Psoas muscle (tissue), 8 donors: ENCODE results near the gene EFCAB5. TPM values are rescaled to one million over a fixed set of nuclear protein-coding genes. Genes with fewer than 3 reads are reported as not detected.

Experiments
- ATAC-seq, 4 donors: fragments of 200-7000 bp; cut with Tn5 transposase; one replicate each; pipeline ENCODE4 v1.9.1; 2020; ENCODE audit warnings: moderate library complexity in 3 of 4, mild to moderate bottlenecking in 2 of 4
- DNase-seq, 2 donors: peaks; one replicate each; pipeline ENCODE4 v3.0.0-alpha.2; 2020
- H3K27ac ChIP-seq: fragments of 200-600 bp; one replicate; pipeline ENCODE4 v1.8.0; 2022
- H3K27me3 ChIP-seq, 3 donors: fragments of 200-600 bp in 1 of 3; one replicate each; pipeline versions ENCODE4 v1.6.1 to v1.8.0; 2013 to 2022; ENCODE audit warnings: low read length in 2 of 3, mild to moderate bottlenecking in 2 of 3, moderate library complexity in 1 of 3; ENCODE audit not compliant: insufficient read depth in 3 of 3
- H3K36me3 ChIP-seq, 2 donors: fragments of 200-600 bp in 1 of 2; one replicate each; pipeline versions ENCODE4 v1.6.1 to v1.8.0; 2013 to 2022; ENCODE audit warnings: low read depth in 1 of 2, mild to moderate bottlenecking in 1 of 2, moderate library complexity in 1 of 2; ENCODE audit not compliant: insufficient read depth in 1 of 2
- H3K4me1 ChIP-seq: fragments of 200-600 bp; one replicate; pipeline ENCODE4 v1.8.0; 2022
- H3K4me3 ChIP-seq: fragments of 200-600 bp; one replicate; pipeline ENCODE4 v1.8.0; 2022; ENCODE audit warnings: mild to moderate bottlenecking
- H3K9me3 ChIP-seq: fragments of 200-600 bp; one replicate; pipeline ENCODE4 v1.8.0; 2022
- WGBS, 3 donors: extraction: QIAGEN DNeasy Blood & Tissue Kit; methylation state at CpG; one replicate each; pipeline versions ENCODE4 v1.1.6 to v1.1.7; 2013; 5-methylcytosine and 5-hydroxymethylcytosine counted together
- intact Hi-C, 2 donors: fragments of 100-400 bp; cut with DNase I; formaldehyde crosslinking; loops; one replicate each; pipeline versions ENCODE4 v1.11.0 to v1.14.2; 2022
- polyA plus RNA-seq, 3 donors: library from polyadenylated mRNA; stranded (reverse); fragments of 200-250 nt; gene quantifications; one replicate each; pipeline ENCODE4 v1.2.3, GENCODE V29; 2013
- total RNA-seq, 4 donors: library from RNA; stranded (reverse); fragmentation: NEBNext Ultra II Directional in 2 of 4; extraction: Animal tissue kit (Norgen Biotek cat#: 25700) in 2 of 4; gene quantifications; one replicate each; pipeline versions ENCODE4 v1.2.1 to v1.2.4, GENCODE V29; 2021 to 2023
- TF ChIP-seq, protein P1 (sequence below): fragments of 200-600 bp; IDR thresholded peaks from one replicate; pipeline ENCODE4 v1.8.0; 2022; ENCODE audit warnings: antibody characterized with exemption
- donor health status: healthy with polysubstance abuse.
- donor health status: DM: no; HTN: no; CAD: no; lungs with moderate emphysema.
- donor health status: Bipolar disorder and iron deficiency.
- donor health status: healthy.
- donor health status: DM: yes; HTN: yes; CAD: no.
- donor health status: DM: no; HTN: no; CAD: no.
- donor health status: DM: no; HTN: no; CAD: no.
- donor health status: DM: yes; HTN: yes; CAD: no.

The EFCAB5 gene
- total and polyA plus RNA-seq, 7 donors = 0.10 to 0.67 (median 0.17) TPM; not detected in 4

DNA sequence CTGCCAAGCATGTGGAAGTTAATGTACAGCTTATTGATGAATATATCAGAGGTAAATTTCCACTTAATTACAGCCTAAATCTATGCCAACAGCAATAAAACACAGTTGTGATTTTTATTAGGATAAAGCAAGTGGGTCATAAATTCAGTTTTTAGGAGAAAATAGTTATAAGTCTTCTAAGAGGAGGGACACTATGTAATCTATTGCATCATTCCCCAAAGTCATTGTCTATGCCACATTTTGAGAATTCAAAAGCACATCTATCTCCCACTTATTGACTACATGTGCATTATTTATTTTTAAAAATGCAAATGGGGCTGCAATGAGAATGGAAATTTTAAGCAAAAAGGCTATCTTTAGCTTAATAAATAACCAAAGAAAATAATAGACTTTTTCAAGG lies 151.5 kb downstream of the EFCAB5 start:
- DNase-seq (no peak), ATAC-seq (no peak)
- peaks cover 0 to 7% (median 0%) of the 10 kb centered on the region in 3 donors for H3K27me3 ChIP-seq
- no peaks in the 10 kb centered on the region for H3K9me3 ChIP-seq
- no peak overlapping the region for H3K4me3 ChIP-seq
- H3K36me3 ChIP-seq = no peaks in the 10 kb centered on the region
- no peak overlapping the region for H3K27ac ChIP-seq
- H3K4me1 ChIP-seq = peaks cover 9% of the 10 kb centered on the region
- intact Hi-C loops = loop anchor here in 1 of 2 donors (2.0 to 10.0 kb wide), 3 partner anchors 71 to 514 kb away; no protein-coding TSS in a partner anchor
- TF ChIP-seq, protein P1, sequence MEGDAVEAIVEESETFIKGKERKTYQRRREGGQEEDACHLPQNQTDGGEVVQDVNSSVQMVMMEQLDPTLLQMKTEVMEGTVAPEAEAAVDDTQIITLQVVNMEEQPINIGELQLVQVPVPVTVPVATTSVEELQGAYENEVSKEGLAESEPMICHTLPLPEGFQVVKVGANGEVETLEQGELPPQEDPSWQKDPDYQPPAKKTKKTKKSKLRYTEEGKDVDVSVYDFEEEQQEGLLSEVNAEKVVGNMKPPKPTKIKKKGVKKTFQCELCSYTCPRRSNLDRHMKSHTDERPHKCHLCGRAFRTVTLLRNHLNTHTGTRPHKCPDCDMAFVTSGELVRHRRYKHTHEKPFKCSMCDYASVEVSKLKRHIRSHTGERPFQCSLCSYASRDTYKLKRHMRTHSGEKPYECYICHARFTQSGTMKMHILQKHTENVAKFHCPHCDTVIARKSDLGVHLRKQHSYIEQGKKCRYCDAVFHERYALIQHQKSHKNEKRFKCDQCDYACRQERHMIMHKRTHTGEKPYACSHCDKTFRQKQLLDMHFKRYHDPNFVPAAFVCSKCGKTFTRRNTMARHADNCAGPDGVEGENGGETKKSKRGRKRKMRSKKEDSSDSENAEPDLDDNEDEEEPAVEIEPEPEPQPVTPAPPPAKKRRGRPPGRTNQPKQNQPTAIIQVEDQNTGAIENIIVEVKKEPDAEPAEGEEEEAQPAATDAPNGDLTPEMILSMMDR = no peak

DNA sequence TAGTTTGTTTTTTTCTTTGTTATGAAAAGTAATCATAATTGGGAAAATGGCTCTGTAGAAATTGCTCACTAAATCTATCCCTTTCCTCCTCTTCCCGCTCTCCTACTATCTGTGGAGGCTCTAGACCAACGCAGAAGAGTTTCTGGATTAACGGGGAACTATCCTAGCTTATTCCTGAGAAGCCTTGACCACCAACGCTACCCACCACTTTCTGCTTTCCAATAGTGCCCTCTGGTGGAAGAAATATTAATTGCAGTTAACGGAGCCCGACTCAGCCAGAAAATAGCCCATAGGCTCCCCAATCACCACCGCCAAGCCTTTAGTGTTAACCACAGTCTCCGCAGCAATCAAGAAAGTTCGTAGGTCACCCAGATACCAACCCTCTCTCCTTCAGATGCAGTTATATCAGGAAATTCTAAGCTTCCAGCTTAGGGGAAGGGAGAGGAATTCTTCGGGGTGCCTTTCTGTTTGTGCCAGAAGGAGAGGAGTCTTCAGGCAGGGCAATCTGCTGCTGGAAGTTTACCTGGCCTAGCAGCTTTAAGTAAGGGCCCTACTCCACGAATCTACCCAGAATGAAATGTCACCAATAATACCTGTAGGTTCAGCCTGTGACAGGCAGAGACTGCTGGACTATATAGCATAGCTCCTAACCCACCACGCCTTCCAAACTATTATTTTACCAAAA lies 152.2 kb downstream of the EFCAB5 start:
- WGBS, 3 donors = 17 to 20% (median 18%) methylated on average over 12 of the region's 12 CpGs
- Histone ChIP-seq H3K9me3 (no peaks in the 10 kb centered on the region), H3K36me3 (no peaks in the 10 kb centered on the region), H3K27ac (no peak overlapping the region), H3K4me3 (no peak overlapping the region), H3K27me3 (no peaks in the 10 kb centered on the region), H3K4me1 (peaks cover 9% of the 10 kb centered on the region)
- peak; percentile 63 to 83 (median 71) for ATAC-seq
- intact Hi-C loops = loop anchor here in 1 of 2 donors (2.0 to 10.0 kb wide), 3 partner anchors 71 to 515 kb away; no protein-coding TSS in a partner anchor
- DNase-seq = peak in 1 of 2 donors; percentile 14
- TF ChIP-seq, protein P1 = peak; percentile 82

GRCh38 chr17:30095507-30096244 lies 154.2 kb downstream of the EFCAB5 start:
- peaks cover 9% of the 10 kb centered on the region for H3K4me1 ChIP-seq
- intact Hi-C loops = loop anchor here in 1 of 2 donors (10.0 kb wide), 1 partner anchor 291 kb away; no protein-coding TSS in a partner anchor
- no peaks in the 10 kb centered on the region for H3K9me3 ChIP-seq
- ATAC-seq (peak; percentile 79 to 92 (median 84)), DNase-seq (no peak)
- peak overlapping the region; percentile 44 for H3K27ac ChIP-seq
- 30 to 59% (median 42%) methylated on average over 4 of the region's 4 CpGs for WGBS, 3 donors
- TF ChIP-seq, protein P1 = peak; percentile 35
- no peaks in the 10 kb centered on the region for H3K36me3 ChIP-seq
- no peaks in the 10 kb centered on the region for H3K27me3 ChIP-seq
- no peak overlapping the region for H3K4me3 ChIP-seq

- WGBS, 3 donors = 65 to 66% (median 66%) methylated on average over 4 of the region's 4 CpGs
- DNase-seq (no peak), ATAC-seq (no peak)
- intact Hi-C loops = loop anchor here in 1 of 2 donors (5.0 kb wide), 2 partner anchors 175 to 235 kb away; no protein-coding TSS in a partner anchor
- Histone ChIP-seq H3K27me3 (no peaks in the 10 kb centered on the region), H3K36me3 (no peaks in the 10 kb centered on the region), H3K4me1 (no peaks in the 10 kb centered on the region), H3K27ac (no peak overlapping the region), H3K4me3 (no peak overlapping the region), H3K9me3 (no peaks in the 10 kb centered on the region)
- TF ChIP-seq, protein P1 = no peak
Observed at GRCh38 chr17:30101686-30102390, 160.4 kb downstream of the EFCAB5 start.
